Aorta (tissue), 5 donors: ENCODE data around the gene CALR. TPM values are rescaled to one million over a fixed set of nuclear protein-coding genes. Genes with fewer than 3 reads are reported as not detected.

ENCODE experiments used
- ATAC-seq: fragments of 200-7000 bp; cut with Tn5 transposase; one replicate; pipeline ENCODE4 v1.9.1; 2022; ENCODE audit warnings: moderate library complexity; ENCODE audit not compliant: low FRiP score
- DNase-seq, 2 donors: peaks; one replicate each; pipeline ENCODE4 v3.0.0-alpha.2; 2020
- H3K27ac ChIP-seq, 2 donors: one replicate each; pipeline ENCODE4 v1.5.1; 2013; ENCODE audit warnings: low read length in 2 of 2, mild to moderate bottlenecking in 2 of 2, moderate library complexity in 2 of 2, control low read depth in 1 of 2, inconsistent platforms in 1 of 2, low read depth in 1 of 2
- H3K27me3 ChIP-seq, 2 donors: one replicate each; pipeline ENCODE4 v1.6.1; 2013; ENCODE audit warnings: control low read depth in 1 of 2, low read length in 1 of 2, mild to moderate bottlenecking in 1 of 2, moderate library complexity in 1 of 2; ENCODE audit not compliant: insufficient read depth in 2 of 2, control insufficient read depth in 1 of 2
- H3K36me3 ChIP-seq, 2 donors: one replicate each; pipeline ENCODE4 v1.6.1; 2013; ENCODE audit warnings: control low read depth in 1 of 2, low read length in 1 of 2, mild to moderate bottlenecking in 1 of 2; ENCODE audit not compliant: insufficient read depth in 2 of 2, control insufficient read depth in 1 of 2
- H3K4me1 ChIP-seq, 2 donors: one replicate each; pipeline ENCODE4 v1.6.1; 2013; ENCODE audit warnings: low read length in 2 of 2, control low read depth in 1 of 2, mild to moderate bottlenecking in 1 of 2, moderate library complexity in 1 of 2; ENCODE audit not compliant: insufficient read depth in 2 of 2, control insufficient read depth in 1 of 2
- H3K4me3 ChIP-seq, 2 donors: one replicate each; pipeline ENCODE4 v1.5.1; 2013; ENCODE audit warnings: low read length in 2 of 2, control low read depth in 1 of 2, mild to moderate bottlenecking in 1 of 2
- H3K9me3 ChIP-seq: one replicate; pipeline ENCODE4 v1.6.1; 2013; ENCODE audit warnings: mild to moderate bottlenecking, low read length; ENCODE audit not compliant: control insufficient read depth
- WGBS, 2 donors: extraction: QIAGEN DNeasy Blood & Tissue Kit; methylation state at CpG; one replicate each; pipeline ENCODE4 v1.1.7; 2013; 5-methylcytosine and 5-hydroxymethylcytosine counted together
- intact Hi-C, 2 donors: fragments of 100-400 bp; cut with DNase I; formaldehyde crosslinking; loops; one replicate each; pipeline versions ENCODE4 v1.14.2 to v1.15.0; 2022
- microRNA-seq, 2 donors: library from miRNA; unstranded; fragments of <30 nt; microRNA quantifications; one replicate each; pipeline ENCODE4 v1.2.0, GENCODE V29; 2020
- polyA plus RNA-seq, 2 donors: library from polyadenylated mRNA; stranded (reverse); fragments of 200-250 nt; gene quantifications; one replicate each; pipeline ENCODE4 v1.2.3, GENCODE V29; 2013
- total RNA-seq, 2 donors: library from RNA; stranded (reverse); fragmentation: NEBNext Ultra II Directional; extraction: Animal tissue kit (Norgen Biotek cat#: 25700); gene quantifications; one replicate each; pipeline ENCODE4 v1.2.1, GENCODE V29; 2021
- donor health status: healthy with polysubstance abuse.
- donor health status: Bipolar disorder and iron deficiency.
- donor health status: DM: no; HTN: no; CAD: no.
- donor health status: DM: no; HTN: no; CAD: no.
- donor health status: DM: yes; HTN: yes; CAD: no.

The CALR gene
- total and polyA plus RNA-seq, 4 donors, result 232 to 778 (median 472) TPM

- Histone ChIP-seq H3K27ac (no peak overlapping the region), H3K4me1 (no peaks in the 10 kb centered on the region), H3K9me3 (no peaks in the 10 kb centered on the region), H3K27me3 (no peaks in the 10 kb centered on the region), H3K4me3 (no peak overlapping the region), H3K36me3 (no peaks in the 10 kb centered on the region)
- intact Hi-C loops, result no loop called here
- DNase-seq (no peak), ATAC-seq (no peak)
- WGBS, 2 donors, result 60 to 61% methylated on average over 20 to 22 of the region's 22 CpGs
These were observed 52.0 kb downstream of the CALR start for GRCh38 chr19:12990431-12990830.

- no peak for DNase-seq
- Histone ChIP-seq H3K27ac (no peak overlapping the region), H3K36me3 (no peaks in the 10 kb centered on the region), H3K4me1 (no peaks in the 10 kb centered on the region), H3K4me3 (no peak overlapping the region), H3K9me3 (no peaks in the 10 kb centered on the region), H3K27me3 (no peaks in the 10 kb centered on the region)
- ATAC-seq, result no peak
- intact Hi-C loops, result no loop called here
- 79 to 84% methylated on average over 3 of the region's 3 CpGs for WGBS, 2 donors
These were observed 52.4 kb downstream of the CALR start for GRCh38 chr19:12990853-12991252.

- H3K36me3 ChIP-seq, result no peaks in the 10 kb centered on the region
- no peaks in the 10 kb centered on the region for H3K27me3 ChIP-seq
- DNase-seq (no peak), ATAC-seq (no peak)
- no peaks in the 10 kb centered on the region for H3K9me3 ChIP-seq
- no peak overlapping the region for H3K27ac ChIP-seq
- intact Hi-C loops, result no loop called here
- 89 to 96% methylated on average over 5 of the region's 5 CpGs for WGBS, 2 donors
- H3K4me3 ChIP-seq, result no peak overlapping the region
- no peaks in the 10 kb centered on the region for H3K4me1 ChIP-seq
These were observed 52.9 kb downstream of the CALR start for GRCh38 chr19:12991296-12991695.

- Histone ChIP-seq H3K4me1 (no peaks in the 10 kb centered on the region), H3K4me3 (no peak overlapping the region), H3K27ac (no peak overlapping the region), H3K9me3 (no peaks in the 10 kb centered on the region), H3K36me3 (no peaks in the 10 kb centered on the region), H3K27me3 (no peaks in the 10 kb centered on the region)
- no peak for ATAC-seq
- intact Hi-C loops, result no loop called here
- no peak for DNase-seq
- WGBS, 2 donors, result 95 to 96% methylated on average over 11 of the region's 11 CpGs
These were observed 54.3 kb downstream of the CALR start for GRCh38 chr19:12992729-12993128.

GRCh38 chr19:12993562-12993961, 55.2 kb downstream of the CALR start:
- ATAC-seq, result no peak
- 87 to 88% methylated on average over 7 of the region's 7 CpGs for WGBS, 2 donors
- Histone ChIP-seq H3K36me3 (no peaks in the 10 kb centered on the region), H3K27me3 (no peaks in the 10 kb centered on the region), H3K9me3 (no peaks in the 10 kb centered on the region), H3K27ac (no peak overlapping the region), H3K4me1 (no peaks in the 10 kb centered on the region), H3K4me3 (no peak overlapping the region)
- intact Hi-C loops, result no loop called here
- DNase-seq, result no peak

Small RNA genes lying within 50 kb of the gene (microRNA-seq; reads per million reads assigned to microRNA genes)
- gene MIR5695 (0 reads per million in 2 donors), gene MIR6515 (0 to 0.60 reads per million in 2 donors)

Other genes starting within 250 kb of the CALR start
- 1 to 10 TPM; 1.9 to 4.8 TPM for gene FBXW9, start 242.0 kb upstream of the CALR start, total RNA-seq
- gene FBXW9, start 242.0 kb upstream of the CALR start, polyA plus RNA-seq, result 1 to 10 TPM; 4.1 to 5.4 TPM
- gene TNPO2, start 214.7 kb upstream of the CALR start, total RNA-seq, result 10 to 100 TPM; 61.5 to 71.8 TPM
- gene TNPO2, start 214.7 kb upstream of the CALR start, polyA plus RNA-seq, result 10 to 100 TPM; 15.2 to 38.5 TPM
- 100 to 1,000 TPM; 119 to 121 TPM for gene TRIR, start 203.9 kb upstream of the CALR start, total RNA-seq
- gene TRIR, start 203.9 kb upstream of the CALR start, polyA plus RNA-seq, result 100 to 1,000 TPM; 233 to 289 TPM
- 10 to 100 TPM; 35.4 to 42.2 TPM for gene GET3, start 201.1 kb upstream of the CALR start, total RNA-seq
- 10 to 100 TPM; 61.2 to 70.6 TPM for gene GET3, start 201.1 kb upstream of the CALR start, polyA plus RNA-seq
- gene BEST2, start 186.8 kb upstream of the CALR start, total RNA-seq, result not detected
- gene BEST2, start 186.8 kb upstream of the CALR start, polyA plus RNA-seq, result 1 to 10 TPM in 1 of 2 donors, not detected in 1; 2.5 TPM
- gene HOOK2, start 163.1 kb upstream of the CALR start, total RNA-seq, result 10 to 100 TPM; 28.5 to 45.5 TPM
- 10 to 100 TPM; 14.4 to 92.5 TPM for gene HOOK2, start 163.1 kb upstream of the CALR start, polyA plus RNA-seq
- 100 to 1,000 TPM; 250 to 609 TPM for gene JUNB, start 147.1 kb upstream of the CALR start, total RNA-seq
- gene JUNB, start 147.1 kb upstream of the CALR start, polyA plus RNA-seq, result 100 to 1,000 TPM in 1 of 2 donors, 10 to 100 TPM in 1; 97.0 to 623 TPM
- gene PRDX2, start 136.8 kb upstream of the CALR start, total RNA-seq, result 100 to 1,000 TPM in 1 of 2 donors, 10 to 100 TPM in 1; 90.5 to 118 TPM
- 100 to 1,000 TPM; 151 to 202 TPM for gene PRDX2, start 136.8 kb upstream of the CALR start, polyA plus RNA-seq
- gene THSD8, start 136.5 kb upstream of the CALR start, total RNA-seq, result 1 to 10 TPM in 1 of 2 donors, not detected in 1; 1.2 TPM
- 1 to 10 TPM in 1 of 2 donors, not detected in 1; 2.5 TPM for gene THSD8, start 136.5 kb upstream of the CALR start, polyA plus RNA-seq
- 1 to 10 TPM; 2.9 to 7.2 TPM for gene RNASEH2A, start 132.0 kb upstream of the CALR start, total RNA-seq
- gene RNASEH2A, start 132.0 kb upstream of the CALR start, polyA plus RNA-seq, result 1 to 10 TPM; 1.6 to 3.3 TPM
- not detected for gene RTBDN, start 104.0 kb upstream of the CALR start, total RNA-seq
- 1 to 10 TPM in 1 of 2 donors, not detected in 1; 2.0 TPM for gene RTBDN, start 104.0 kb upstream of the CALR start, polyA plus RNA-seq
- gene MAST1, start 100.1 kb upstream of the CALR start, total RNA-seq, result under 1 TPM in 1 of 2 donors, not detected in 1; 0.54 TPM
- gene MAST1, start 100.1 kb upstream of the CALR start, polyA plus RNA-seq, result under 1 TPM in 1 of 2 donors, not detected in 1; 0.13 TPM
- gene DNASE2, start 57.2 kb upstream of the CALR start, total RNA-seq, result 10 to 100 TPM; 26.8 to 39.5 TPM
- 10 to 100 TPM; 27.4 to 49.9 TPM for gene DNASE2, start 57.2 kb upstream of the CALR start, polyA plus RNA-seq
- gene KLF1, start 51.4 kb upstream of the CALR start, total RNA-seq, result under 1 TPM in 1 of 2 donors, not detected in 1; 0.39 TPM
- gene KLF1, start 51.4 kb upstream of the CALR start, polyA plus RNA-seq, result not detected
- 10 to 100 TPM; 15.1 to 16.4 TPM for gene GCDH, start 47.4 kb upstream of the CALR start, total RNA-seq
- 10 to 100 TPM; 21.9 to 29.1 TPM for gene GCDH, start 47.4 kb upstream of the CALR start, polyA plus RNA-seq
- gene SYCE2, start 19.3 kb upstream of the CALR start, total RNA-seq, result under 1 TPM; 0.42 to 0.51 TPM
- under 1 TPM in 1 of 2 donors, not detected in 1; 0.15 TPM for gene SYCE2, start 19.3 kb upstream of the CALR start, polyA plus RNA-seq
- gene FARSA, start 4.9 kb upstream of the CALR start, total RNA-seq, result 10 to 100 TPM; 27.2 to 31.4 TPM
- 10 to 100 TPM; 19.7 to 23.2 TPM for gene FARSA, start 4.9 kb upstream of the CALR start, polyA plus RNA-seq
- gene RAD23A, start 7.3 kb downstream of the CALR start, total RNA-seq, result 100 to 1,000 TPM in 1 of 2 donors, 10 to 100 TPM in 1; 80.7 to 106 TPM
- 100 to 1,000 TPM in 1 of 2 donors, 10 to 100 TPM in 1; 72.4 to 154 TPM for gene RAD23A, start 7.3 kb downstream of the CALR start, polyA plus RNA-seq
- 10 to 100 TPM; 15.3 to 15.7 TPM for gene GADD45GIP1, start 18.6 kb downstream of the CALR start, total RNA-seq
- 10 to 100 TPM; 30.9 to 40.6 TPM for gene GADD45GIP1, start 18.6 kb downstream of the CALR start, polyA plus RNA-seq
- gene DAND5, start 31.0 kb downstream of the CALR start, total RNA-seq, result not detected
- under 1 TPM in 1 of 2 donors, not detected in 1; 0.13 TPM for gene DAND5, start 31.0 kb downstream of the CALR start, polyA plus RNA-seq
- gene NFIX, start 56.9 kb downstream of the CALR start, total RNA-seq, result 100 to 1,000 TPM; 184 to 327 TPM
- gene NFIX, start 56.9 kb downstream of the CALR start, polyA plus RNA-seq, result 10 to 100 TPM; 45.5 to 49.8 TPM
- gene LYL1, start 164.2 kb downstream of the CALR start, total RNA-seq, result 10 to 100 TPM in 1 of 2 donors, 1 to 10 TPM in 1; 8.7 to 28.6 TPM
- 1 to 10 TPM; 7.3 to 9.3 TPM for gene LYL1, start 164.2 kb downstream of the CALR start, polyA plus RNA-seq
- 10 to 100 TPM; 23.9 to 26.5 TPM for gene TRMT1, start 178.1 kb downstream of the CALR start, total RNA-seq
- gene TRMT1, start 178.1 kb downstream of the CALR start, polyA plus RNA-seq, result 10 to 100 TPM; 17.9 to 62.2 TPM
- 10 to 100 TPM; 26.0 to 37.4 TPM for gene NACC1, start 179.7 kb downstream of the CALR start, total RNA-seq
- gene NACC1, start 179.7 kb downstream of the CALR start, polyA plus RNA-seq, result 1 to 10 TPM; 5.0 to 7.8 TPM
- gene STX10, start 211.8 kb downstream of the CALR start, total RNA-seq, result 10 to 100 TPM; 33.0 to 47.4 TPM
- 100 to 1,000 TPM in 1 of 2 donors, 10 to 100 TPM in 1; 70.5 to 105 TPM for gene STX10, start 211.8 kb downstream of the CALR start, polyA plus RNA-seq
- 100 to 1,000 TPM; 143 to 239 TPM for gene IER2, start 211.8 kb downstream of the CALR start, total RNA-seq
- gene IER2, start 211.8 kb downstream of the CALR start, polyA plus RNA-seq, result 100 to 1,000 TPM in 1 of 2 donors, 10 to 100 TPM in 1; 39.7 to 269 TPM